Stimulated activated CD4-positive, alpha-beta T cell treated with anti-CD3 and anti-CD28 coated beads, Interleukin-1b, Interleukin-23, amount 100 ng/mL, for 1 hour (primary cell): ENCODE data around the gene DUSP8.
"Not testable (repeated sequence)": the region's sequence is repeated elsewhere in the genome, so short reads cannot be mapped to it uniquely, and the experiment has no call there.

Source experiments
- DNase-seq, 2 donors: peaks; one replicate each; pipeline ENCODE4 v3.0.0-alpha.2; 2020; ENCODE audit warnings: low read depth in 2 of 2

The DUSP8 gene, protein sequence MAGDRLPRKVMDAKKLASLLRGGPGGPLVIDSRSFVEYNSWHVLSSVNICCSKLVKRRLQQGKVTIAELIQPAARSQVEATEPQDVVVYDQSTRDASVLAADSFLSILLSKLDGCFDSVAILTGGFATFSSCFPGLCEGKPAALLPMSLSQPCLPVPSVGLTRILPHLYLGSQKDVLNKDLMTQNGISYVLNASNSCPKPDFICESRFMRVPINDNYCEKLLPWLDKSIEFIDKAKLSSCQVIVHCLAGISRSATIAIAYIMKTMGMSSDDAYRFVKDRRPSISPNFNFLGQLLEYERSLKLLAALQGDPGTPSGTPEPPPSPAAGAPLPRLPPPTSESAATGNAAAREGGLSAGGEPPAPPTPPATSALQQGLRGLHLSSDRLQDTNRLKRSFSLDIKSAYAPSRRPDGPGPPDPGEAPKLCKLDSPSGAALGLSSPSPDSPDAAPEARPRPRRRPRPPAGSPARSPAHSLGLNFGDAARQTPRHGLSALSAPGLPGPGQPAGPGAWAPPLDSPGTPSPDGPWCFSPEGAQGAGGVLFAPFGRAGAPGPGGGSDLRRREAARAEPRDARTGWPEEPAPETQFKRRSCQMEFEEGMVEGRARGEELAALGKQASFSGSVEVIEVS

DNA sequence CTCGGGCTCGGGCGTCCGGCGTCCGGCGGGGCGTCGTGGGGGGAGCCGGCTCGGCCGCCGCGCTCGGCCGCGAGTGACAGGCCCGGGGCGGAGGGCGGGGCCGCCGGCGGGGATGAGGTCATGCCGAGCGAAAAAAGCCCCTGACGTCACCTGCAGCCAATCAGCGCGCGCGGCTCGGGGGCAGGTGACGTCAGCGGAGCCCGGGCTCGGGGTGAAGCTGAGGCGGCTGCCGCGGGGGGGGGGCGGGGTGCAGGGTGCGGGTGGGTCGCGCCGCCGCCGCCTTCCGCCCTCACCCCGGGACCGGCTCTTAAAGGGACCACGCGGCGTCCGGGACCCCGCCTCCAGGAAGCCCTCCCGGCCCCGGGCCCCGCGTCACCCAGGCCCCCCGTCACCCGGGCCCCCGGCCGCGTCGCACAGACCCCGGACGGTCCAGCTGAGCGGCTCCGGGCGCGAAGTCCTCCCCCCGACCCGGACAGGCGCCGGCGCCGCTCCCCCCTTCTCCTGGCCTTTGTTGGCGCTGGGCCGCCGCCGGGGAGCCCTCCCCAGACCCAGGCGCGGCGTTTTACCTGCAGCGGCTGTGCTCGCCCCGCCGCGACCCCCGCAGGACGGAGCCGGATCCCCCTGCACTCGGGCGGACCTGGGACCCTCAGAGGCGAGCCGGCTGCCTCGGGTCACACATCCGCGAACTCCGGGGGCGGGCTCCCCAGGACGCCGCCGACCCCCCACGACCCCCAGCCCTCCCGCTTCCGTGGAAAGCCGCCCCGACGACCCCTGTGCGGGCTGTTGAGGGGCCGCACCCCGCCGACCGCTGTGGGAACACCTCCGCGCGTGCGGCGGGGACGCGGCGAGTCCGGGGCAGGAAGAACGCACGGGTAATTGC is at the start of gene DUSP8:
DUSP8 (minus strand) TSS at position 75 of the 880 bp plus-strand sequence. CDS start 6,445 bp downstream, outside the sequence.
- peak; percentile 86 to 93 for DNase-seq

DNA sequence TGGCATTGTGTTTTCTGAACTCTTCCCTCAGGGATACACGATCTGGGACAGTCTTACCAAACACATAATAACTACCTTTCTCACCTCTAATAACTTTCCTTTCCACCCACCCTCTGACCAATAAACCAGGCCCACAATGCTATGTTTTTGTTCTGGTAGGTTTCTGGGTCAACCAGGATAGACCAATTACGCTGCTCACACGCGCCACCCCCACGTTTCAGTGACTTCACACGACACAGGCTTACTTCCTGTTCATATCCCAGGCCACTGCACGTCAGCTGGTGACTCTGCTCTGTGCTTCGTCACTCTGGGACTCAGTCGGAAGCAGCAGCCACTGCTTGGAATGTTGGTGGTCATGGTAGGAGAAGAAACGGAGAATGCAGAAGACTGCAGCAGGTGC is 47.4 kb upstream of the DUSP8 start:
- DNase-seq: no peak

DNA sequence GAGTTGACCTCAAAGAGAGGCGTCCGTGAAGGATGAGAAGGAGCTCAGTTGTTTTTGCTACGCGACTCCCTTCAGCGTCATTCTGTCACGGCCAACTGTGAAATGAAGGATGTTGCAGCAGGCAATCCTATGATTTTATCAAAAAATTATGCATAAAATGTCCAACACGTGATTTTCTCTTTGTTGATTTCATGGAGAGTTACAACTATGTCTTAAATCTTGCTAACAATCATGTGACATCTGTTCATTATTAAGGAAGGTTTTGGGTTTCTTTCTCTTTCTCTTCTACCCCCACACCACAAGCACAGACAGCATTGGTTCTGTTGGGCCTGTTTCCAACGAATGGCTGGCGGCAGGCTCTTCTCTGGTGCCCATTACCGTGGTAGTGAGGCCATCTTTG is 46.2 kb upstream of the DUSP8 start:
- no peak for DNase-seq

DNA sequence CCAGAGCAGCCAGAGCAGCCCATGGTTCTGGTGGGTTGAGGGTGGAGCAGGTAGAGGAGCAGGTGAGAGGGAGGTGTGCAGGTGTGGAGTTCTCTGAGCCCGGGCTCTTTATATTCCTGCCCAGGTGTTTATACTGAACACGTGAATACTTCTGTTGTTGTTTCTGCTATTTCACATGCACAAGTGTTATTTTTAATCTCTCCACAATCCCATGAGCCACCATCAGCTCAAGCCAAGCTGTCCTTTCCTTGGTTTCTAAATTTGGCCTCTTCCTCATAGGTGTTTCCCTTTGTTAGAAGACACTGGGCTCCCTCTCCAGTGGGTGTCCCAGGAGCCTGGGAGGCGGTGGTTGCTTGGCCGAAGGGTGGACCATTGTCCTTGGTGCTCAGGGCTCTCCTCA is 36.3 kb upstream of the DUSP8 start, which contains the start of gene KRTAP5-3:
KRTAP5-3 (minus strand) TSS at position 101 of the 400 bp plus-strand sequence; CDS start at position 23, 78 bp downstream.
- DNase-seq: no peak

DNA sequence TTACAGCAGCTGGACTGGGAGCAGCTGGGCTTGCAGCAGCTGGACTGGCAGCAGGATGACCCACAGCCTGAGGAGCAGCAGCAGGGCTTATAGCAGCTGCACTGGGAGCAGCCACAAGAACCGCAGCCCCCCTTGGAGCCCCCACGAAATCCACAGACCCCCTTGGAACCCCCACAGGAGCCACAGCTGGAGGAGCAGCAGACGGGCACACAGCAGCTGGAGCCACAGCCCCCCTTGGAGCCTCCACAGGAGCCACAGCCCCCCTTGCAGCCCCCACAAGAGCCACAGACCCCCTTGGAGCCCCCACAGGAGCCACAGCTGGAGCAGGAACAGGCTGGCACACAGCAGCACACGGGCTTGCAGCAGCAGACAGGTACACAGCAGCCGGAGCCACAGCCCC is 35.8 kb upstream of the DUSP8 start:
- DNase-seq: not testable (repeated sequence)

DNA sequence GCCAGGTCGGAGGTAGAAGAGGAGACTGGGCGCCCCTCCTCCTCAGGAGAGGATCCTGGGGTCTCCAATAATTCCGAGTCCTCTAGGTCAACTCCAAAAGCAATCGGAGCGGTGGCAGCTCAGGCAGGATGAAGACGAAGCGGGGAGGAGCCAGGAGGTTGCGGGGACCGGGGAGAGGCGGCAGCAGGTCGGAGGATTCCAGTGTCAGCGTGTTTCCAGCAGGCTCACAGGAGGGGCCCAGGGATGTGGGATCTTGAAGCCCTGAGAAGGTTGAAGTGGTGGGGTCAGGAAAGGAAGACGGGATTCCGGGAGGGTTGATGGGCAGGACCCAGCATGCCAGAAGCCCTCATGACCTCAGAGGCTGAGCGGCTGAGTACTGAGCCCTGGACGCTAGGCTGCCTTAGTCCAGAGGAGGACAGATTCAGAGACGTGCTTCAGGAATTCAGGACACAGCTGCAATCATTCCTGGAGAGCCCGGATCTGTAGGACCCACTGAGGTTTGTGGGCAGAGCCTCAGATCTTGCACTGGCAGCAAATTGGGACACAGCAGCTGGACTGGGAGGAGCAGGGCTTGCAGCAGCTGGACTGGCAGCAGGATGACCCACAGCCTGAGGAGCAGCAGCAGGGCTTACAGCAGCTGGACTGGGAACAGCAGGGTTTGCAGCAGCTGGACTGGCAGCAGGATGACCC is 35.2 kb upstream of the DUSP8 start:
- not testable (repeated sequence) for DNase-seq

DNA sequence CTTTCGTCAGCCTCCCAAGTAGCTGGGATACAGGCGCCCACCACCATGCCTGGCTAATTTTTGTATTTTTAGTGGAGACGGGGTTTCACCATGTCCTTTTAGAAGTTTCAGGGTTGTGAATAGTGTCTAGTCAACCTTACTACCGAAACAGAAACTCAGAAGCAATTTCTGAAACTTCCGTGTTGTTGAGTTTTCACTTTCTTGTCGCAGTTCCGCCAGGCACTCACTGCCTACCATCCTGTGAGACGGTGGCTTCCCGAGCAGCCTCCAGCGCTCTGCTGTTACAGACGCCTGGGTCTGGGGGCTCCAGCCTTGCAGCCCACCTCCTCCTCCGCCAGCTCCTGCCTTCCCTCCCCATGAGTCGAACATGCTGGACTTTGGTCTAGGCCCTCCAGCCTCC is 33.9 kb upstream of the DUSP8 start:
- DNase-seq: not testable (repeated sequence)

DNA sequence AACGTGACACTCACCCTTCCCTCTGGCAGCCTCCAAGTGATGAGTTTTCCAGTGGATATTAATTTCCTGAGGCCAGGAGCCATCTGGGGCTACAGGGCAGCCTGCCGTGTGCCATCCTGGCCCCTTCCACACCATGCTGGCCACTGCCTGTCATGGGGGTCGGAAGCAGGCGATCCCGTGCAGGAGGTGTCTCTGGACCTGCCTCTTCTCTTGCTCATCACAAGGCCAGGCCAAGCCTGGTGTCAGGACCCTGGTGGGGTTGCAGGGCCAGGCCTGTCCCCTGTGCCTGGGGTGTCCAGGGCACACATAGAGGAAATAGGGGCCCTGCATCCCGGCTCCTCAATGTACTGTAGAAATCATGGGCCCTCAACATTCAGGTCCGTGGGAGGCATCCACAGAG is 32.6 kb upstream of the DUSP8 start:
- no peak for DNase-seq

DNA sequence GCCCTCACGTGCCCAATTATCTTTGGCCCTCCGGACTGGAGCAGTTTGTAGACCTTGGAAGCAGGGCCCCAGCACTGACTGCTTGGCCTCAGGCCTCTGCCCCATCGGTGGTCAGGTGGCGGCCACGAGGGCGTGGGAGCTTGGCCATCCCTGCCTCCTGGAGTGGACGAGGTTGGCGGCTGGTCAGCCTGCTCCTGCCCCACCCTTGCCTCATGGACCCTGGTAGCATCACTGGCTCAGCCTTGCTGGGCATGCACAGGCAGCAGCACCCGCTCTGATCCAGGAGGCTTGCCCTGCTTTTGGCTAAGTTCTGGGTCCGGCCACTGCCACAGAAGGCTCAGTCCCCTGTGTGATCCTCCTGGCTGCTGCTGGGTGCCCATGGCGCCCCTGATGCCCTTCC is 32.1 kb upstream of the DUSP8 start:
- DNase-seq: no peak

DNA sequence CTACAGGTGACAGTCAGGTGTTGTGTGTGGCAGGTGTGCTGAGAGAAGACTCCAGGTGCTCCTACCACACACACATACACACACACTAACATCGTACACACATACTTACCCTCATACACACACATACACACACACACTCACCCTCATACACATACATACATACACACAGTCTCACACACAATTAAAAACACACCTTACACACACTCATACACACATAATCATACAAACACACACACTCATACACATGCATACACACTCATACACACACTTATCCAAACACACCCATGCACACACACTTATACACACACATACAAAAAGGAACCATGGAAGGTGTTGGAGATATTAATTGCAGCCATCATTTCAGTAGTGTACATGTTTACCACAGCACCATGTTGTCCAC is 31.6 kb upstream of the DUSP8 start:
- no peak for DNase-seq

DNA sequence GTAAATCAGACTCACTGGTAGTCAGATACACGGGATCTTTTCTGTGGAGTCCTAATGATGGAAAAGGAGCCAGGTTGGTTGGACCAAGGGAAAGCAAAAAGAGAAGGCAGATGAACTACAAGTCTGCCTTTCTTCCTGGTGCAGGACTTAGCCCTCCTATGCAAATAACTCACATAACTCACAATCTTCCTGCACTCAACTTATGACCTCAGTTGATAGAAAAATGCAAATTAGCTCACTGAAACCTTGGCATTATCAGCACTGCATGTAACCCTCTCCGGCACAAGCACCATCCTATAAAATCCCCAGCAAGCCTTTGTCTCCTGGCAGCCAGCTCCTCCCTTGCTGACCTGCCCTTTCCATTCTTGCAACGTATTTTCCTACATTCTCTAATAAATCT is 29.6 kb upstream of the DUSP8 start:
- DNase-seq: not testable (repeated sequence)

DNA sequence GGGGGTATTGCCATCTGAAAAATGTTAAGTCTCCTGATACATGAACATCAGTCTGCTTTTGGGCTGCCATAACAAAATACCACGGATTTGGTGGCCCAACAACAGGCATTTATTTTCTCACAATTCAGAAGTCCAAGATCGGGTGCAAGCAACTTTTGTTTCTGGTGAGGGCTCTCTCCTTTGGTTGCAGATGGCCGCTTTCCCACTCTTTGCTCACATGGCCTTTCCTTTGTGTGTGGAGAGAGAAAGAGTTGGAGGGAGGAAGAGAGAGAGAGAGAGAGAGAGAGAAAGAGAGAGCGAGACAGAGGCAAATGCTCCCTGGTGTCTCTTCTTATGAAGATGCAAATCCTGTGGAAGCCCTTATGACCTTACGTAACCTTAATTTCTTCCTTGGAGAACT is 28.6 kb upstream of the DUSP8 start:
- no peak for DNase-seq

DNA sequence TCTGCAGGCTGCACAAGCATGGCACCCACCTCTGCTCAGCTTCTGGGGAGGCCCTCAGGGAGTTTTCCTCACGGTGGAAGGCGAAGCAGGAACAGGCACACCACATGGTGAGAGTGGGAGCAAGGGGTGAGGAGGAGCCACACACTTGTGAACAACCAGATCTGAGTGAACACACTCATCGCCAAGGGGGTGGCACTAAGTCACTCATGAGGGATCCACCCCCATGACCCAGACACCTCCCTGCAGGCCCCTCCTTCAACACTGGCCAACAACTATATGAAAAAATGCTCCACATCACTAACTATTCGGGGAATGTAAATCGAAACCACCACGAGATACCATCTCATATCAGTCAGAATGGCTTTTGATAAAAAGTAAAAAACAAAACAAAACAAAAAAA is 26.7 kb upstream of the DUSP8 start:
- DNase-seq: no peak

DNA sequence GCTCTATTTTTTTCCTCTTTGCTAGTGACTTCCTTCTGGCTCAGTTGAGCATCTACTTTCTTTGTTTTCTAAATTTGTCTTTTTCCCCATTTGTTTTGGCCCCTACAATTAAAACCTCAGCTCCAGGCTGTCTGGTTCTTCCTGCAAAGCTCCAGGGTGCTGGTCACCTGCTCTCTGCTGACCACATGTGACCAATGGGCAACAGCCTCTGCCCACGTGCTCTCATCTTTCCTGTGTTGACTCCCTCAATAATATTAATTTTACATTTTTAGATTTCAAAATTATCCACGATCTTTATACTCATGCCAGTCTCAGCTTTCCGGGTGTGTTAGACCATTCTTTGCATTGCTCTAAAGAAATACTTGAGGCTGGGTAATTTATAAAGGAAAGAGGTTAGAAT is 26.3 kb upstream of the DUSP8 start:
- DNase-seq: not testable (repeated sequence)

DNA sequence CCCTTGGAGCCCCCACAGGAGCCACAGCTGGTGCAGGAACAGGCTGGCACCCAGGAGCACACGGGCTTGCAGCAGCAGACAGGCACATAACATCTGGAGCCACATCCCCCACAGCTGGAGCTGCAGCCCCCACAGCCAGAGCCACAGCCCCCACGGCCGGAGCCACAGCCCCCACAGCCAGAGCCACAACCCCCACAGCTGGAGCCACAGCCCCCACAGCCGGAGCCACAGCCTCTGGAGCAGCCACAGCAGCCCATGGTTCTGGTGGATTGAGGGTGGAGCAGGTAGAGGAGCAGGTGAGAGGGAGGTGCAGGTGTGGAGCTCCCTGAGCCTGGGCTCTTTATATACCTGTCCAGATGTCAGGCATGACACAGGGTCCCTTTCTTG is 25.9 kb upstream of the DUSP8 start, which contains the start of gene KRTAP5-2:
KRTAP5-2 (minus strand) TSS at position 301 of the 387 bp plus-strand sequence; CDS start at position 257, 44 bp downstream.
- DNase-seq: no peak

DNA sequence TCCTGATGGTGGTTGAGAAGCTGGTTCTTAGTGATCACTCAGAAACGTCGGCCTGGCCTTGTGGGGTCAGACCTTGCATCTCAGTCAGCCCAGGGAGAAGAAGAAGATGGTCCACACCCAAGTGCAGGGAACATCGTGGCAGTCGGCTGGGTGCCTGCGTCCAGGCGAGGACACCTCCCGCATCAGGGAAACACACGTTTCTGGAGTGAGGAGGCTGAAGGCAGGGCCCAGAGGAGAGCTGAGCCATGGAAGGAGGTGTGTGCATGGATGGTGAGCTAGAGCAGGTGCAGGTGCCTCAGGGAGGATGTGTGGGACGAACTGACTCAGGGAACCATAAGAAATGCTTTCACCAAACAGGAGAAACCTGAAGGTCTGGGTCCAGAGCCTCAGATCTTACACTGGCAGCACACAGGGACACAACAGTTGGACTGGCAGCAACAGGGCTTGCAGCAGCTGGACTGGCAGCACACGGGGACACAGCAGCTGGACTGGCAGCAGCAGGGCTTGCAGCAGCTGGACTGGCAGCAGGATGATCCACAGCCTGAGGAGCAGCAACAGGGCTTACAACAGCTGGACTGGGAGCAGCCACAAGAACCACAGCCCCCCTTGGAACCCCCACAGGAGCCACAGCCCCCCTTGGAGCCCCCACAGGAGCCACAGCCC is 25.4 kb upstream of the DUSP8 start:
- no peak for DNase-seq

DNA sequence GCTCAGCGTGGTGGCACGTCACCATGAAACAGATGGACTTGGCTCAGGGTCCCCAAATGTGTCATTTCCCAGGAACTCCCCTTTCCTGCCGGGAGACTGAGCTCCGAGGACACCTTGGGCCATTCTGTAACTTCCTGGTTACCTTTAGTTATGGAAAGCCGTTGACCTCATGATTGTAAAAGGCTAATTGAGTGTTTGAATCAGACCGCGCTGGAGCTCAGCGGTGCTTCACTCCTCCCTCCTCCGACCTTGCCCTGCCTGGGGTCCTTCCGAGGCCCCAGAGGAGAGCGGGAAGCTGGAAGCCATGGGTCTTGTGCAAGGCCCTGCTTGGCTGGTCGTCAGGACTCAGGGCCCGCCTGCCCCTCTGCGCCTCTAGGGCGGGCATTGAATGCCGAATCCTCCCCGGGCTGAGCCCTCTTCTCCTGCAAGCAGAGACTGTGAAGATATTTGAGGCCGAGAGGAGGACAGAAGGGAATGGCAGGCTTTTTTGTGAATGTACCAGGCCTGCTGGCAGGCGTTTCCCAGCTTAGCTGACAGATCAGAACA is 24.6 kb upstream of the DUSP8 start:
- DNase-seq: not testable (repeated sequence)

DNA sequence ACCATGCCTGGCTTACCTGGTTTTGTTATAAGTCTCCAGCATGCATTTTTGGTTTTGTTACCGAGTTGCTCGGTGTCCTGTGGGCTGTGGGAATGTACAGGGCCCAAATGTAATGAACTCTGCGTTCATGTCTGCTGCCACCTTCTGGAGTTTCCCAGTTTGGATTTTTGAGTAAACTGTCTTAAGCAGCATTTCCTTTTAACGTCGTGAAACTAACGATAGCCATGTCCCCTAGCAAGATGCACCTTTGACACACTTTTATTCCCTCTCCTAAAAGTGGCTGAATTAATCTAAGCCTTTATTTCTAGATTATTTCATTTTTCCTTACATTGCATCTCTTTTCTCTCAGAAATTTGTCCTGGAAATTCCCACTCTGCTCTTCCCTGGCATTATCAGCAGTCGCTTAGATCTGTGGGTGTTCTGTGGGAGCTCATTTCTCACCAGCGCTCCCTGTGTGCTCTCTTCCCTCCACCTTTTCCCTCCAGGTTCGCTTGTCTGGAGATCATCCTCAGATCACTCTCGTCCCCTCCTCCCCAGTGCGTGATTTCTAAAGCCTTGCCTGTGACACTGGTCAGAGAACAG is 24.0 kb upstream of the DUSP8 start:
- not testable (repeated sequence) for DNase-seq

DNA sequence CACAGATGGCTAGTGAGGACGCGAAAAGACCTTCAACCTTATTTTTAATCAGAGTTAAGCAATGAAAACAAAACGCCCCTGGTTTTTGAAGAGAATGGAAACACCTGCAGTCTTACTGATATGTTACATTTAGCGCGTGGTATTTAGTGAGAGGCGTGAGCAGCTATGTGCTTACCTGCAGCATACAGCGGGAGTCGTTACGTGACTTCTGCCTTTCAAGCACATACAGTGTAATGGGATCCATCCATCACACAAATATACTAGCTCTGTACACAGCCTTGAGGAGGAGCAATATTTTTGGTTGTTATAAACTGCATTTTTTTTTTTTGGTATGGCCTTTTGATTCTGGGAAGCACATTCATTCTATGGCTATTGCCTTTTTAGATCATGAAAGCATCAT is 20.6 kb upstream of the DUSP8 start:
- DNase-seq: no peak

DNA sequence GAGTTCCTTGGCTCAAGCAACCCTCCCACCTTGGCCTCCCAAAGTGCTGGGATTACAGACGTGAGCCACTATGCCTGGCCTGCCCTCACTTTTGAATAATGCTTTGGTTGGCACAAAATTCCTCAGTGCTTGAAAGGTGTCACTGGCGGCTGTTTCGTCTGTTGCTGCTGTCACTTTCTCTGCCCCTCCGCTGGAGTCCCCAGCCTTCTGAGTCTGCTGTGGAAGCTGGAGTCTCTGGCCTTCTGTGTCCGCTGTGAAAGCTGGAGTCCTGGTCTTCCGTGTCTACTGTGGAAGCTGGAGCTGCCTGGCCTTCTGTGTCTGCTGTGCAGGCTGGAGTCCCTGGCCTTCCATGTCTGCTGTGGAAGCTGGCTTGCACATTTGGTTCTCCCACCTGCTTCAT is 17.9 kb upstream of the DUSP8 start:
- DNase-seq: no peak
